HepG2 (cell line): ENCODE results near the gene GSC2. TPM values are rescaled to one million over a fixed set of nuclear protein-coding genes. Genes with fewer than 3 reads are reported as not detected.

Experiments
- AHR ChIP-seq: IDR thresholded peaks from 2 replicates; pipeline ENCODE4 v1.6.1; 2018; ENCODE audit warnings: missing genetic modification reagents, missing compliant biosample characterization
- BRD4 ChIP-seq: sonication (generic); formaldehyde crosslinking; IDR thresholded peaks from 2 replicates; pipeline ENCODE4 v1.4.0; 2020; ENCODE audit warnings: missing genetic modification reagents
- ISL2 ChIP-seq: sonication (generic); formaldehyde crosslinking; IDR thresholded peaks from 2 replicates; pipeline ENCODE4 v1.5.0; 2020; ENCODE audit warnings: missing genetic modification reagents
- JUN ChIP-seq: sonication (generic); formaldehyde crosslinking; IDR thresholded peaks from 2 replicates; pipeline ENCODE4 v1.4.0; 2020; ENCODE audit warnings: mild to moderate bottlenecking, missing genetic modification reagents
- PHF5A ChIP-seq: IDR thresholded peaks from one replicate; pipeline ENCODE4 v1.6.1; 2018; ENCODE audit warnings: low read depth, missing genetic modification reagents; ENCODE audit not compliant: unreplicated experiment
- YEATS2 ChIP-seq: sonication (generic); formaldehyde crosslinking; IDR thresholded peaks from 2 replicates; pipeline ENCODE4 v1.4.0; 2020; ENCODE audit warnings: missing genetic modification reagents, borderline replicate concordance
- ZFP41 ChIP-seq: sonication (generic); formaldehyde crosslinking; IDR thresholded peaks from 2 replicates; pipeline ENCODE4 v1.4.0; 2020; ENCODE audit warnings: mild to moderate bottlenecking, missing genetic modification reagents, borderline replicate concordance
- ZNF230 ChIP-seq: sonication (generic); formaldehyde crosslinking; IDR thresholded peaks from 2 replicates; pipeline ENCODE4 v1.4.0; 2020; ENCODE audit warnings: mild to moderate bottlenecking, missing genetic modification reagents
- ZNF451 ChIP-seq: sonication (generic); formaldehyde crosslinking; IDR thresholded peaks from 2 replicates; pipeline ENCODE4 v1.5.0; 2020; ENCODE audit warnings: mild to moderate bottlenecking, missing genetic modification reagents
- ZNF720 ChIP-seq: sonication (generic); formaldehyde crosslinking; IDR thresholded peaks from 2 replicates; pipeline ENCODE4 v1.4.0; 2020; ENCODE audit warnings: missing genetic modification reagents
- ZSCAN9 ChIP-seq: IDR thresholded peaks from 2 replicates; pipeline ENCODE4 v1.6.1; 2016; ENCODE audit warnings: borderline replicate concordance
- polyA plus RNA-seq, 8 experiments: library from polyadenylated mRNA; depleted of rRNA in 3 of 8; stranded (reverse) in 7 of 8; unstranded in 1 of 8; fragments of >200 nt; fragmentation: Illumina TruSeq in 4 of 8; extraction: Trizol in 4 of 8; gene quantifications; 2 replicates each; pipeline versions ENCODE4 v1.2.1 to v1.2.3, GENCODE V29; 2011 to 2016; ENCODE audit warnings: low read depth in 4 of 8, missing spikeins in 1 of 8, mixed read lengths in 1 of 8; ENCODE audit not compliant: insufficient read depth in 1 of 8
- total RNA-seq, 5 experiments: library from RNA; depleted of rRNA; stranded (reverse); fragments of >200 nt; fragmentation: Illumina TruSeq; extraction: Trizol; gene quantifications; 2 replicates each; pipeline ENCODE4 v1.2.3, GENCODE V29; 2016; ENCODE audit warnings: low read depth in 1 of 5
- TF ChIP-seq, protein P1 (sequence below): sonication (generic); formaldehyde crosslinking; IDR thresholded peaks from 2 replicates; pipeline ENCODE4 v1.4.0; 2020; ENCODE audit warnings: mild to moderate bottlenecking, missing genetic modification reagents
- TF ChIP-seq, protein P2 (sequence below): sonication (generic); formaldehyde crosslinking; IDR thresholded peaks from 2 replicates; pipeline ENCODE4 v1.5.1; 2020; ENCODE audit warnings: mild to moderate bottlenecking, missing genetic modification reagents, moderate library complexity
- TF ChIP-seq, protein P3 (sequence below): sonication (generic); formaldehyde crosslinking; IDR thresholded peaks from 2 replicates; pipeline ENCODE4 v1.4.0; 2020; ENCODE audit warnings: mild to moderate bottlenecking, missing genetic modification reagents
- TF ChIP-seq, protein P4 (sequence below): sonication (generic); formaldehyde crosslinking; IDR thresholded peaks from 2 replicates; pipeline ENCODE4 v1.5.1; 2020; ENCODE audit warnings: mild to moderate bottlenecking, moderate library complexity, missing genetic modification reagents

The GSC2 gene
- total and polyA plus RNA-seq, 2 of the 13 experiments (the other 11 are each of a cell fraction or from before 2014, with no cell fraction given): not detected

DNA sequence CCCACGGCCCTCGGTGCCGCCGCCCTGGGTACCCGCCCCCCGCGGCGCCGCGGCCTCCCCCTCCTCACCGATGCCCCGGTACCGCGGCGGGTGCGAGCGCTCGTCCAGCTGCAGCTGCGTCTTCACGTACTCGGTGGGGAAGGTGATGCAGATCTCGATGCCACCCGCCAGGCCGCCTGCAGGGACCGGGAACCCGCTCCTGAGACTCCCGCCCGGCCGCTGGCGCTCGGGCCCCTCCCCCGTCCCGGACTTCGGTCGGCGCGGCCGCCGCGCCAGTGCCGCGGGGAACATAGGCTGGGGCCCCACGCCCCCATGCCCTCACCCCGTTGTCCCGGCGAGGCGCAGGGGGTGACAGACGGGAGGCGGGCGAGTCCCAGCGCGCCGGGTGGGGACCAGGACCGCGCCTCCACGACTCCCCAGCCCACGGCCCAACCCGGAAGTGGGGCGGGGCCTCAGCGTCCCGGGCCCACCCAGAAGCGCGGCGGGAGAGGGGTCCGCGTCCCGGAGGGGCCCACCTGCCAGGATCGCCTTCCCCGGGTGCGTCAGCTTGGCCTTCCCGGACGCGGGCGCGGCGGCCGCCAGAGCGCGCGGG, 28.1 kb upstream of the GSC2 start (continued):
- TF ChIP-seq, protein P1, sequence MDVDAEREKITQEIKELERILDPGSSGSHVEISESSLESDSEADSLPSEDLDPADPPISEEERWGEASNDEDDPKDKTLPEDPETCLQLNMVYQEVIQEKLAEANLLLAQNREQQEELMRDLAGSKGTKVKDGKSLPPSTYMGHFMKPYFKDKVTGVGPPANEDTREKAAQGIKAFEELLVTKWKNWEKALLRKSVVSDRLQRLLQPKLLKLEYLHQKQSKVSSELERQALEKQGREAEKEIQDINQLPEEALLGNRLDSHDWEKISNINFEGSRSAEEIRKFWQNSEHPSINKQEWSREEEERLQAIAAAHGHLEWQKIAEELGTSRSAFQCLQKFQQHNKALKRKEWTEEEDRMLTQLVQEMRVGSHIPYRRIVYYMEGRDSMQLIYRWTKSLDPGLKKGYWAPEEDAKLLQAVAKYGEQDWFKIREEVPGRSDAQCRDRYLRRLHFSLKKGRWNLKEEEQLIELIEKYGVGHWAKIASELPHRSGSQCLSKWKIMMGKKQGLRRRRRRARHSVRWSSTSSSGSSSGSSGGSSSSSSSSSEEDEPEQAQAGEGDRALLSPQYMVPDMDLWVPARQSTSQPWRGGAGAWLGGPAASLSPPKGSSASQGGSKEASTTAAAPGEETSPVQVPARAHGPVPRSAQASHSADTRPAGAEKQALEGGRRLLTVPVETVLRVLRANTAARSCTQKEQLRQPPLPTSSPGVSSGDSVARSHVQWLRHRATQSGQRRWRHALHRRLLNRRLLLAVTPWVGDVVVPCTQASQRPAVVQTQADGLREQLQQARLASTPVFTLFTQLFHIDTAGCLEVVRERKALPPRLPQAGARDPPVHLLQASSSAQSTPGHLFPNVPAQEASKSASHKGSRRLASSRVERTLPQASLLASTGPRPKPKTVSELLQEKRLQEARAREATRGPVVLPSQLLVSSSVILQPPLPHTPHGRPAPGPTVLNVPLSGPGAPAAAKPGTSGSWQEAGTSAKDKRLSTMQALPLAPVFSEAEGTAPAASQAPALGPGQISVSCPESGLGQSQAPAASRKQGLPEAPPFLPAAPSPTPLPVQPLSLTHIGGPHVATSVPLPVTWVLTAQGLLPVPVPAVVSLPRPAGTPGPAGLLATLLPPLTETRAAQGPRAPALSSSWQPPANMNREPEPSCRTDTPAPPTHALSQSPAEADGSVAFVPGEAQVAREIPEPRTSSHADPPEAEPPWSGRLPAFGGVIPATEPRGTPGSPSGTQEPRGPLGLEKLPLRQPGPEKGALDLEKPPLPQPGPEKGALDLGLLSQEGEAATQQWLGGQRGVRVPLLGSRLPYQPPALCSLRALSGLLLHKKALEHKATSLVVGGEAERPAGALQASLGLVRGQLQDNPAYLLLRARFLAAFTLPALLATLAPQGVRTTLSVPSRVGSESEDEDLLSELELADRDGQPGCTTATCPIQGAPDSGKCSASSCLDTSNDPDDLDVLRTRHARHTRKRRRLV (CRISPR knock-in tag): no peak
- TF ChIP-seq ZFP41: no peak
- no peak; the same call in 1 of the 2 replicates for TF ChIP-seq ZNF230 (CRISPR knock-in tag)
- TF ChIP-seq, protein P2, sequence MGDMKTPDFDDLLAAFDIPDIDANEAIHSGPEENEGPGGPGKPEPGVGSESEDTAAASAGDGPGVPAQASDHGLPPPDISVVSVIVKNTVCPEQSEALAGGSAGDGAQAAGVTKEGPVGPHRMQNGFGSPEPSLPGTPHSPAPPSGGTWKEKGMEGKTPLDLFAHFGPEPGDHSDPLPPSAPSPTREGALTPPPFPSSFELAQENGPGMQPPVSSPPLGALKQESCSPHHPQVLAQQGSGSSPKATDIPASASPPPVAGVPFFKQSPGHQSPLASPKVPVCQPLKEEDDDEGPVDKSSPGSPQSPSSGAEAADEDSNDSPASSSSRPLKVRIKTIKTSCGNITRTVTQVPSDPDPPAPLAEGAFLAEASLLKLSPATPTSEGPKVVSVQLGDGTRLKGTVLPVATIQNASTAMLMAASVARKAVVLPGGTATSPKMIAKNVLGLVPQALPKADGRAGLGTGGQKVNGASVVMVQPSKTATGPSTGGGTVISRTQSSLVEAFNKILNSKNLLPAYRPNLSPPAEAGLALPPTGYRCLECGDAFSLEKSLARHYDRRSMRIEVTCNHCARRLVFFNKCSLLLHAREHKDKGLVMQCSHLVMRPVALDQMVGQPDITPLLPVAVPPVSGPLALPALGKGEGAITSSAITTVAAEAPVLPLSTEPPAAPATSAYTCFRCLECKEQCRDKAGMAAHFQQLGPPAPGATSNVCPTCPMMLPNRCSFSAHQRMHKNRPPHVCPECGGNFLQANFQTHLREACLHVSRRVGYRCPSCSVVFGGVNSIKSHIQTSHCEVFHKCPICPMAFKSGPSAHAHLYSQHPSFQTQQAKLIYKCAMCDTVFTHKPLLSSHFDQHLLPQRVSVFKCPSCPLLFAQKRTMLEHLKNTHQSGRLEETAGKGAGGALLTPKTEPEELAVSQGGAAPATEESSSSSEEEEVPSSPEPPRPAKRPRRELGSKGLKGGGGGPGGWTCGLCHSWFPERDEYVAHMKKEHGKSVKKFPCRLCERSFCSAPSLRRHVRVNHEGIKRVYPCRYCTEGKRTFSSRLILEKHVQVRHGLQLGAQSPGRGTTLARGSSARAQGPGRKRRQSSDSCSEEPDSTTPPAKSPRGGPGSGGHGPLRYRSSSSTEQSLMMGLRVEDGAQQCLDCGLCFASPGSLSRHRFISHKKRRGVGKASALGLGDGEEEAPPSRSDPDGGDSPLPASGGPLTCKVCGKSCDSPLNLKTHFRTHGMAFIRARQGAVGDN (CRISPR knock-in tag): peak; percentile 55
- no peak for TF ChIP-seq ZNF720 (CRISPR knock-in tag)
- no peak for TF ChIP-seq YEATS2 (CRISPR knock-in tag)
- no peak for TF ChIP-seq PHF5A (CRISPR knock-in tag)
- TF ChIP-seq BRD4 (CRISPR knock-in tag): no peak
- TF ChIP-seq, protein P3, sequence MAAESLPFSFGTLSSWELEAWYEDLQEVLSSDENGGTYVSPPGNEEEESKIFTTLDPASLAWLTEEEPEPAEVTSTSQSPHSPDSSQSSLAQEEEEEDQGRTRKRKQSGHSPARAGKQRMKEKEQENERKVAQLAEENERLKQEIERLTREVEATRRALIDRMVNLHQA: no peak
- no peak for TF ChIP-seq ZSCAN9 (CRISPR knock-in tag)
- no peak for TF ChIP-seq ISL2 (CRISPR knock-in tag)
- TF ChIP-seq, protein P4, sequence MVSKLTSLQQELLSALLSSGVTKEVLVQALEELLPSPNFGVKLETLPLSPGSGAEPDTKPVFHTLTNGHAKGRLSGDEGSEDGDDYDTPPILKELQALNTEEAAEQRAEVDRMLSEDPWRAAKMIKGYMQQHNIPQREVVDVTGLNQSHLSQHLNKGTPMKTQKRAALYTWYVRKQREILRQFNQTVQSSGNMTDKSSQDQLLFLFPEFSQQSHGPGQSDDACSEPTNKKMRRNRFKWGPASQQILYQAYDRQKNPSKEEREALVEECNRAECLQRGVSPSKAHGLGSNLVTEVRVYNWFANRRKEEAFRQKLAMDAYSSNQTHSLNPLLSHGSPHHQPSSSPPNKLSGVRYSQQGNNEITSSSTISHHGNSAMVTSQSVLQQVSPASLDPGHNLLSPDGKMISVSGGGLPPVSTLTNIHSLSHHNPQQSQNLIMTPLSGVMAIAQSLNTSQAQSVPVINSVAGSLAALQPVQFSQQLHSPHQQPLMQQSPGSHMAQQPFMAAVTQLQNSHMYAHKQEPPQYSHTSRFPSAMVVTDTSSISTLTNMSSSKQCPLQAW (CRISPR knock-in tag): no peak
- TF ChIP-seq JUN (CRISPR knock-in tag): no peak
- TF ChIP-seq AHR (CRISPR knock-in tag): no peak
- no peak for TF ChIP-seq ZNF451 (CRISPR knock-in tag)
